Measurements from ENCODE around the gene UVSSA. TPM values are rescaled to one million over a fixed set of nuclear protein-coding genes. Genes with fewer than 3 reads are reported as not detected.

UVSSA gene
- total RNA-seq, 3 donors from 2014 or later (not counting 1 experiment from before 2014, with no cell fraction given) = 48.0 to 59.4 (median 56.4) TPM

DNA sequence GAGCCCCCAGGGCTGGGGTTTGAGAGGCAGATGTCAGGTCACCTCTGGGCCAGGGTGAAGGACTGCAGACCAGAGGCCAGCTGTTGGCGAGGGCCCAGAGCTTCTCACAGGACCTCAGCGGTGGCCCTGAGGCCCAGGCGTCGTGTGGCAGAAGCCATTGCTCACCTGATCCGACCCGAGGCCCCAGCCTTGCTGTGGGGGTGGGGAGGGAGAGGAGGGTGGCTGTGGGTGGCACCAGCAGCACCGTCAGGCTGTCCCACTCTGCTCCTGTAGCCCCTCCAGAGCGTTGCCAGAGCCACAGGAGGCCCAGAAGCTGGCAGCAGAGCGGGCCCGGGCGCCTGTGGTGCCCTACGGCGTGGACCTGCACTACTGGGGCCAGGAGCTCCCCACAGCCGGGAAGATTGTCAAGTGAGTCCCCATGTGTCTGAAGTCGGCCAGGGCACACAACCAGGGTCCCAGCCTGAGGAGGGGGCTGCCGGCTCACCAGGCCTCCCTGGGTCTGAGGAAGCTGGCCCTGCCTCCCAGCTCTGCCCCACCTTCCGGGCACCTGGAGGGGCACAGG, 28.8 kb downstream of the UVSSA start:
- WGBS (ENCODE audit: insufficient coverage) = 90% methylated on average over 17 of the region's 17 CpGs
- no peak overlapping the region for H3K4me3 ChIP-seq (ENCODE audit: low read length)

DNA sequence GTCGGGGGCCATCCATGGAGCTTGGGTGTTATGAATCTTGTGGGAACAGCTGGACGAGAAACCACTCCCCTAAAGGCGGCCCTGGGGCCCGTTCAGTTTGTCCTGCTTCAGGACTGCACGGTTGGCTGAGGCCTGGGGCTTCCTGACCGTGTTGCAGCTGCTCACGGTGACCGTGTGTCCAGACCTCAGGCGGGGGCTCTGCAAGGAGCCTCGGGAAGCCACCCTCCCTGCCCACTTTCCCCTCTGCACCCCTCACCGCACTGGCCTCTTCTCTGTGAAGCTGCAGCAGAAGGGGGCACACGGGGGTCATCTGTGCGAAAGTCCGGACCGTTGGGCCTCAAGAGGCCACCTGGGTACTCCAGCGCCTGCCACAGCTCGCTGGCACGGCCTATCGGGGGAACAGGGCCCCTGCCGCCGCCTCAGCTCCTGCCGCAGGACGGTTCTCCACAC, 29.4 kb downstream of the UVSSA start:
- Mint-ChIP-seq H3K9me3 (no peaks in the 10 kb centered on the region), H3K36me3 (no peaks in the 10 kb centered on the region), H3K27ac (no peak overlapping the region), H3K27me3 (ENCODE audit: low read depth in 2 of 2) (no peaks in the 10 kb centered on the region), H3K4me1 (peaks cover 4% of the 10 kb centered on the region in 2 donors), H3K4me3 (no peak overlapping the region)
- intact Hi-C loops (cut with micrococcal nuclease) = no loop called here
- 94% methylated on average over 23 of the region's 23 CpGs for whole genome bisulfite sequencing (ENCODE audit: insufficient coverage)
- Histone ChIP-seq H3K27ac (ENCODE audit: low read length) (no peak overlapping the region), H3K27me3 (ENCODE audit: control insufficient read depth, insufficient read depth, low read length) (no peaks in the 10 kb centered on the region), H3K9me3 (ENCODE audit: control insufficient read depth, insufficient read depth, low read length) (no peaks in the 10 kb centered on the region), H3K4me1 (ENCODE audit: control insufficient read depth, insufficient read depth, low read length) (no peaks in the 10 kb centered on the region), H3K4me3 (ENCODE audit: low read length) (no peak overlapping the region), H3K36me3 (ENCODE audit: control insufficient read depth, insufficient read depth, low read length) (peaks cover 14% of the 10 kb centered on the region)
- TF ChIP-seq, protein P1, sequence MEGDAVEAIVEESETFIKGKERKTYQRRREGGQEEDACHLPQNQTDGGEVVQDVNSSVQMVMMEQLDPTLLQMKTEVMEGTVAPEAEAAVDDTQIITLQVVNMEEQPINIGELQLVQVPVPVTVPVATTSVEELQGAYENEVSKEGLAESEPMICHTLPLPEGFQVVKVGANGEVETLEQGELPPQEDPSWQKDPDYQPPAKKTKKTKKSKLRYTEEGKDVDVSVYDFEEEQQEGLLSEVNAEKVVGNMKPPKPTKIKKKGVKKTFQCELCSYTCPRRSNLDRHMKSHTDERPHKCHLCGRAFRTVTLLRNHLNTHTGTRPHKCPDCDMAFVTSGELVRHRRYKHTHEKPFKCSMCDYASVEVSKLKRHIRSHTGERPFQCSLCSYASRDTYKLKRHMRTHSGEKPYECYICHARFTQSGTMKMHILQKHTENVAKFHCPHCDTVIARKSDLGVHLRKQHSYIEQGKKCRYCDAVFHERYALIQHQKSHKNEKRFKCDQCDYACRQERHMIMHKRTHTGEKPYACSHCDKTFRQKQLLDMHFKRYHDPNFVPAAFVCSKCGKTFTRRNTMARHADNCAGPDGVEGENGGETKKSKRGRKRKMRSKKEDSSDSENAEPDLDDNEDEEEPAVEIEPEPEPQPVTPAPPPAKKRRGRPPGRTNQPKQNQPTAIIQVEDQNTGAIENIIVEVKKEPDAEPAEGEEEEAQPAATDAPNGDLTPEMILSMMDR (IDR thresholded peaks at IDR 0.05) = no peak
- DNase-seq (no peak), ATAC-seq (no peak)

More for the DNA sequence above, 28.8 kb downstream of the UVSSA start:
- H3K9me3 Mint-ChIP-seq = no peaks in the 10 kb centered on the region
- TF ChIP-seq, protein P1 (IDR thresholded peaks at IDR 0.05) = no peak
- intact Hi-C loops (cut with micrococcal nuclease) = no loop called here
- peaks cover 4% of the 10 kb centered on the region in 2 donors for H3K4me1 Mint-ChIP-seq
- Histone ChIP-seq H3K9me3 (ENCODE audit: control insufficient read depth, insufficient read depth, low read length) (no peaks in the 10 kb centered on the region), H3K27me3 (ENCODE audit: control insufficient read depth, insufficient read depth, low read length) (no peaks in the 10 kb centered on the region), H3K36me3 (ENCODE audit: control insufficient read depth, insufficient read depth, low read length) (peaks cover 15% of the 10 kb centered on the region), H3K4me1 (ENCODE audit: control insufficient read depth, insufficient read depth, low read length) (no peaks in the 10 kb centered on the region), H3K27ac (ENCODE audit: low read length) (no peak overlapping the region)
- DNase-seq (no peak), ATAC-seq (no peak)
- H3K27me3 Mint-ChIP-seq (ENCODE audit: low read depth in 2 of 2) = no peaks in the 10 kb centered on the region
- no peak overlapping the region for H3K27ac Mint-ChIP-seq
- no peak overlapping the region for H3K4me3 Mint-ChIP-seq
- no peaks in the 10 kb centered on the region for H3K36me3 Mint-ChIP-seq

DNA sequence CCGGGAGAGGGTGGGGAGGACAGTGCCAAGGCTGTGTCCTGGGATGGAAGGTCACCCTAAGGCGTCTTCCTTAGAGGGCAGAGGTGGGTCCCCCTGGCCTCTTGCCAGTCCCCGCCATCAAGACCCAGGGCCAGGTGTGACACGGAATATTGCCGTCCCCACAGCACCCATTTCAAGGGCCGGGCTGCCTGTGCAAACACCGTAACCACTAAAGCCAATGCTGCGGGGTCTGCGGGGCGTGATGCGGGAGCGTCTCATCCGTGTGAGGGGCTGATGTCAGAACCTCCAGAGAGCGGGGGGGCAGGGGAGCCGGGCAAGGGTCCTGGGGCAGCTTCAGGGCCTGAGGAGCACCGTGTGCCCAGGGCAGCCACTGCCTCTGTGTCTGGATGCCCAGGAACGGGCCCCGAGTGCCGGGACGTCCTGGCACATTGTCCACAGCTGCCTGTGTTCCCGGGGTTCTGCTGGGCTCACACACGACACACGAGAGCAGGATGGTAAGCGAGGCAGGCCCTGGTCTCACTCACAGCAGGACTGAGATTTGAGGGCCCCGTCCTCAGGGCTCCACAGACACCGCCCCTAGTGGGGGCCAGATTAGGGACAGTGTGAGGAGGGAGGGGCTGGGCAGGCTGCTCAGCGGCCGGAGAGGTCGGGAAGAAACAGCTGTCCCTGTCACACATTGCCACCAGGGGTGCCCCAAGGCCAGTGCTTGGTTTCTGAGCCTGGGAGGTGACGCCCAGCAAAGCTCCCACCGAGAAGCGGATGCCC, 30.0 kb downstream of the UVSSA start:
- Mint-ChIP-seq H3K4me3 (no peak overlapping the region), H3K27me3 (ENCODE audit: low read depth in 2 of 2) (no peaks in the 10 kb centered on the region), H3K9me3 (no peaks in the 10 kb centered on the region), H3K27ac (no peak overlapping the region), H3K4me1 (peaks cover 4% of the 10 kb centered on the region in 2 donors), H3K36me3 (no peaks in the 10 kb centered on the region)
- 96% methylated on average over 32 of the region's 32 CpGs for WGBS (ENCODE audit: insufficient coverage)
- no peak overlapping the region for H3K27ac ChIP-seq (ENCODE audit: low read length)
- intact Hi-C loops (cut with micrococcal nuclease) = no loop called here
- H3K9me3 ChIP-seq (ENCODE audit: control insufficient read depth, insufficient read depth, low read length) = no peaks in the 10 kb centered on the region
- H3K36me3 ChIP-seq (ENCODE audit: control insufficient read depth, insufficient read depth, low read length) = peaks cover 9% of the 10 kb centered on the region
- H3K27me3 ChIP-seq (ENCODE audit: control insufficient read depth, insufficient read depth, low read length) = no peaks in the 10 kb centered on the region
- DNase-seq = no peak
- H3K4me3 ChIP-seq (ENCODE audit: low read length) = no peak overlapping the region
- no peak for ATAC-seq
- TF ChIP-seq, protein P1 (IDR thresholded peaks at IDR 0.05) = no peak
- H3K4me1 ChIP-seq (ENCODE audit: control insufficient read depth, insufficient read depth, low read length) = no peaks in the 10 kb centered on the region
